K562 (cell line): ENCODE data around the gene ARHGEF33. TPM values are rescaled to one million over a fixed set of nuclear protein-coding genes. Genes with fewer than 3 reads are reported as not detected.
A peak's percentile ranks its signal among the peaks of the same experiment; 100 is the strongest.

ENCODE experiments used
- DACH1 ChIP-seq: fragments of 450-650 bp; IDR thresholded peaks from 2 replicates; pipeline ENCODE4 v1.6.1; 2018; ENCODE audit not compliant: partially characterized antibody
- GATA2 ChIP-seq: sonication (generic); formaldehyde crosslinking; IDR thresholded peaks from 2 replicates; pipeline ENCODE4 v1.4.0; 2020; ENCODE audit warnings: mild to moderate bottlenecking, missing genetic modification reagents
- GTF2E2 ChIP-seq: fragments of 200-800 bp; sonication (Bioruptor generic); IDR thresholded peaks from 2 replicates; pipeline ENCODE4 v1.6.1; 2016; ENCODE audit warnings: missing genetic modification characterization, missing compliant biosample characterization
- MAFF ChIP-seq: IDR thresholded peaks from 2 replicates; pipeline ENCODE4 v1.6.1; 2012; ENCODE audit warnings: low read length, improper control_type of control experiment
- MYC ChIP-seq, 2 experiments: fragments of 250-450 bp in 1 of 2; sonication (Bioruptor Pico) in 1 of 2; IDR thresholded peaks; 2 replicates each; pipeline versions ENCODE4 v1.5.1 to v1.6.1; 2012 to 2021; ENCODE audit warnings: low read depth in 2 of 2, borderline replicate concordance in 1 of 2, improper control_type of control experiment in 1 of 2, low read length in 1 of 2, mild to moderate bottlenecking in 1 of 2, moderate library complexity in 1 of 2
- NFE2 ChIP-seq: IDR thresholded peaks from 2 replicates; pipeline ENCODE4 v1.6.1; 2014; ENCODE audit warnings: antibody characterized with exemption, low read depth
- NFXL1 ChIP-seq: fragments of 450-650 bp; formaldehyde crosslinking; IDR thresholded peaks from 2 replicates; pipeline ENCODE4 v1.4.0; 2021; ENCODE audit warnings: mild to moderate bottlenecking
- NKRF ChIP-seq: fragments of 450-650 bp; IDR thresholded peaks from 2 replicates; pipeline ENCODE4 v1.6.1; 2016; ENCODE audit warnings: borderline replicate concordance
- PHF8 ChIP-seq: fragments of 200-600 bp; sonication (generic); IDR thresholded peaks from 2 replicates; pipeline ENCODE4 v1.6.1; 2012; ENCODE audit warnings: mixed run types, mild to moderate bottlenecking, inconsistent platforms, low read length, moderate library complexity, borderline replicate concordance
- REST ChIP-seq, 2 experiments: fragments of 450-650 bp; formaldehyde crosslinking in 1 of 2; IDR thresholded peaks; 2 replicates each; pipeline versions ENCODE4 v1.4.0 to v1.6.1; 2014 to 2020; ENCODE audit warnings: mild to moderate bottlenecking in 2 of 2, borderline replicate concordance in 1 of 2, low read depth in 1 of 2
- TEAD1 ChIP-seq, 2 experiments: fragments of 450-650 bp in 1 of 2; sonication (generic) in 1 of 2; formaldehyde crosslinking; IDR thresholded peaks; 2 replicates each; pipeline versions ENCODE4 v1.4.0 to v1.8.0; 2020 to 2022; ENCODE audit warnings: mild to moderate bottlenecking in 2 of 2, missing genetic modification reagents in 1 of 2
- ZNF12 ChIP-seq: sonication (generic); formaldehyde crosslinking; IDR thresholded peaks from 2 replicates; pipeline ENCODE4 v1.4.0; 2020; ENCODE audit warnings: mild to moderate bottlenecking, missing genetic modification reagents
- ZNF253 ChIP-seq: fragments of 250-450 bp; sonication (Bioruptor Pico); conservative IDR thresholded peaks from 2 replicates; pipeline ENCODE4 v1.6.1; 2021; ENCODE audit warnings: mild to moderate bottlenecking
- ZNF431 ChIP-seq: sonication (generic); formaldehyde crosslinking; IDR thresholded peaks from 2 replicates; pipeline ENCODE4 v1.8.0; 2022; ENCODE audit warnings: mild to moderate bottlenecking, missing genetic modification reagents
- ZNF830 ChIP-seq: fragments of 250-450 bp; sonication (Bioruptor Pico); IDR thresholded peaks from 2 replicates; pipeline ENCODE4 v1.5.0; 2021; ENCODE audit warnings: mild to moderate bottlenecking
- polyA plus RNA-seq, 8 experiments: library from polyadenylated mRNA; depleted of rRNA in 4 of 8; stranded (reverse) in 5 of 8; unstranded in 3 of 8; fragments of >200 nt; fragmentation: Nextera tagmentation in 2 of 8; fragmentation: Illumina TruSeq in 1 of 8; extraction: Ambion mirVana in 2 of 8; extraction: Trizol in 1 of 8; gene quantifications; 2 replicates each; pipeline versions ENCODE4 v1.2.1 to v1.2.3, GENCODE V29; 2011 to 2014; ENCODE audit warnings: inconsistent platforms in 1 of 8, missing spikeins in 1 of 8
- total RNA-seq, 7 experiments: library from RNA; depleted of rRNA in 6 of 7; stranded (reverse); fragments of >200 nt in 6 of 7; fragmentation: Illumina TruSeq in 2 of 7; extraction: Trizol in 2 of 7; gene quantifications; 2 replicates each; pipeline versions ENCODE4 v1.2.1 to v1.2.3, GENCODE V29; 2011 to 2021; ENCODE audit warnings: low replicate concordance in 1 of 7

Gene ARHGEF33
- total and polyA plus RNA-seq, 9 of the 15 experiments (the other 6 are each of a cell fraction or from before 2014, with no cell fraction given), result 0.01 to 0.08 (median 0.03) TPM; not detected in 5

GRCh38 chr2:38875576-38876367 is 13.9 kb upstream of the ARHGEF33 start, which contains the start of the genes DHX57 and MORN2 (continued):
- TF ChIP-seq TEAD1 (CRISPR knock-in tag; IDR thresholded peaks at IDR 0.05) (peak; percentile 17 to 51; a peak in 1 of 4 replicates), ZNF253 (CRISPR knock-in tag) (no peak), GATA2 (no peak), GTF2E2 (tag) (no peak), NFXL1 (no peak), NKRF (peak; percentile 88), NFE2 (no peak), DACH1 (peak; percentile 73), MAFF (no peak), MYC (IDR thresholded peaks at IDR 0.05; ENCODE audit: low read depth, low read length) (no peak), MYC (CRISPR knock-in tag; IDR thresholded peaks at IDR 0.05; ENCODE audit: borderline replicate concordance, low read depth) (0 out of 2 replicates have a peak, but pooled peaks have one; percentile 48), ZNF830 (CRISPR knock-in tag) (no peak), PHF8 (peak; percentile 88), ZNF431 (CRISPR knock-in tag) (no peak), REST (IDR thresholded peaks at IDR 0.05; ENCODE audit: borderline replicate concordance) (peak; percentile 59), REST (CRISPR knock-in tag; IDR thresholded peaks at IDR 0.05; ENCODE audit: low read depth) (0 out of 2 replicates have a peak, but pooled peaks have one; percentile 70), ZNF12 (CRISPR knock-in tag) (peak; percentile 59; the same call in 1 of the 2 replicates)
